HG02938 (cell line): Measurements from ENCODE around the gene CRYGN.

Source experiments
- ATAC-seq: cut with Tn5 transposase; IDR thresholded peaks from one replicate; pipeline ENCODE4 v1.9.1; 2021; ENCODE audit warnings: mild to moderate bottlenecking, moderate library complexity; ENCODE audit not compliant: unreplicated experiment

The CRYGN gene

DNA sequence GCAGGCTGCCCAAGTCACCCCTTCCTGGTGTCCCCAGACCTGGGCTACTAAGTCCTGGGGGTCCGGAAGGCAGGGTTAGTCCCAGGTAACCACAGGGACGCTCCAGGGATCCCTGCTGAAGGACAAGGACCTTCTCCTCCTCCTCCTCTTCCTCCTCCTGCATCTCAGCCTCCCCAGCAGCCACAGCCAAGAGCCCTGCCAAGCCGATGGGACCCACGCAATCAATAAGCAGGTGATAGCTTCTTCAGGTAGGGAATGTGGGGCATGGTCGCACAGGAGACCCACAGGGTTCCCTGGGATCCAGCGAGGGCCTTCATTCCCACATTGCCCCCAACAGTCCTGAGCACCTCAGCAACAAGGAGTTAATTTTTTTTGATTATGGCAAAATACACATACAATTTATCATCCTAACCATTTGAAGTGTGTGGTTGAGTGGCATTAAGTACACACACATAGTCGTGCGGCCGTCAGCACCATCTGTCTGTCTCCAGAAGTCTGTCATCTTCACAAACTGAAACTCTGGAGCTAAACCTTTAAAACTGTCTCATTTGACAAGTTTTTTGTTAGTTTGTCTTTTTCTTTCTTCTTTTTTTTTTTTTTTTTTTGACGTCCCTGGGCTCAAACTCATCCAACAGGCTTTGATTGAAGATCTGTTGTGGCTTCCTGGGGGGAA lies 12.1 kb downstream of the CRYGN start:
- no peak for ATAC-seq

DNA sequence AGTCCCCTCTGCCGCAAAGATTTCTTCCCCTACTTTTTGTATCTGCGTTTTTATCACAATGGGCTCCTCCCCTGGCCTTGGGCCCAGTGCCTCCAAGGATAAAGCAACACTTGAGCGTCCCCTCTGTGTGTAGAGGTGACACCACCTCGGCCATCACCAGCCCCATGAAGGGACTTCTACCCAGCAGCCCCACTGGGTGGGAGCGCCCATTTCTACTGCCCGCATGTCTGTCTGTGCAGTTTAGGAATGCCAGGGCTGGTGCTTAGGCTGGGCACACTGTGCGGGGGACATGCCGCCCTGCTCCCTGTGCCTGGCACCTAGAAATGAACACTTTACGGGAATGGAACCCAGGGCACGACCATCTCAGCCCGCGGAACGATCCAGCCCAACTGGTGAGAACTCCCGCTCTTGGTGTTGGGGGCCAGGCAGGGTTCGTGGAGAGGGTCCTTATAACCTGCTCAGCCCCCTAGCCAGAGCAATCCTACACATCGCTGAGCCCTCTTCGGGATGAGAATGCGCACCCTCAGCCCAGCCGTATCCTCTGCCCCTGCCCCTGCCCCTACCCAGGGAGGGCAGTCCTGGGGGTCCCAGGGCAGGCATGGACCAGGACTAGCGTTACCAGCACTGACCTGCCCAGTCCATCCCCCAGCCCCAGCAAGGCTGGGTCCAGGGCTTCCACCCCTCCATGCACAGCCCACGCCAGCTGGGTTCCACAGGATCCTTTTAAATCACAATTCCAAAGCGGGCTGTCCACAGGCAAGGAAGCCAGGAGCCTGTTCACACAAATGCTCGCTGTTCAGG lies 12.8 kb downstream of the CRYGN start:
- no peak for ATAC-seq

DNA sequence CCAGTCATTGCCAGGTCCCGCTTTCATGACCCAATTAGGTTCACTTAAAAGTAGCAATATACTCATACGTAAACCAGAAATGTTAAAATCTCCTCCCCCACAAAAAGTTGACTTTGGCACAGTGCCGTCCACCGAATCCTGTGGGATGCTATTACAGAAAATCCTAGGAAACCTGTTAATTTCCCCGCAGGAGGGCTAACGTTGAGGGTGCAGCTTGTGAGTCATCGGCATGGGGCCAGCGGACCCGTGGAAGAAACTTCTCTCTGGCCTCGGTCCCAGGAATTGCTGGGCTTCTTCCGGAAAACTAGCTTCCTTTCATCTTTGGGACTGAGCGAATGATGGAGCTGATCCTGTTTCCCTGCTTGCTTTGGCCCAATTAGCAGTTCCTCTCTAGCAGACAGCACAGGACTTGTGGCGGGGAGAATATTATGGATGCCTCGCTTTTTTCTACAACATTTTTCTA lies 13.5 kb downstream of the CRYGN start:
- no peak for ATAC-seq

DNA sequence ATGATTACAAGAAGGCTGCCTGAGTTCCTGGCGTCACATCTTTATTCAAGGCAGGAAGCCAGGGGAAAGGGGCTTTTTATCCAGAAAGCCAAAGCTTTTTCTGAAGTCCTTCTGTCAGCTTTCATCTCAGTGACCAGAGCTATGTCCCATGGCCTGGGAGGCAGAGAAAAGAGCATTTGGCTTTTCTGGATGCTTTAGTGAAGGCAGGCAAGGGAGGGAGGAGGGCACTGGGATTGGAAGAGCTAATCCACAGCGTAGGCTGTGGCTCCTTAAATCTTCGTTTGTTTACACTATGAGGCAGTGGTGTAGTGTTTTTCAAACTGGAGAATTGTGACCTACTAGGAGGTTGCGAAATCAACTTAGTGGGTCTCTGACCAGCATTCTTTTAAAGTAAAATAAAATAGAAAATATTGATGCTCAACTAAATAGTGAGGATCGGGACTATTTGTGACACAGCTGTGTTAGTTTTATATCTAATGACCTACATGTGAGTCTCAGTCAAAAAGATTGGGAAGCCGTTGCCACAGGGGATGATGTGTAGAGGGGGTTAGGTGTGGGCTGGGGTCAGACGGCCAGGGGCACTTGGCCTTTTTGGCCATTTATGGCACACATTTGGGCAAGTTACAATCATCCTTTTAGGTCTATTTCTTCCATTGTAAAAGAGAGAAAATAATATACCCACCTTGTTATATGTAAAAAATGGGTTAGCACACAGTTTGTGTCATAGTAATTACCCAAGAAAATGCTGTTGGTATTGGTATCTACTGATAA lies 14.1 kb downstream of the CRYGN start:
- no peak for ATAC-seq

DNA sequence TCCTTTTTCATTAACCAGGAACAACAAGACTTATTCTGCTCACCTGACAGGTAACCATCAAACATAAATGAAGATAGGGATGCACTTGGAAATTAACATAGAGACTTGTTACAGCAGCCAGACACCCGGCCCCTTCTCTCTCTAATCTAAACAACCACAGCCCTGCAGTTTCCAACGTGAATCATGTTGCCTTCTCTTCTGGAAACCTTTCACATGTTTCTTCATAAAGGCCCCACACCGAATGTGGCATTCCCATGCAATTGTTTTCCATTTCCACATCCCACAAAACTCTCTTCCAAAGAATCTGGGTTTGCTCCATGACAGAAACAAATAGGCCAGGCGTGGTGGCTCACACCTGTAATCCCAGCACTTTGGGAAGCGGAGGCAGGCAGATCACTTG lies 15.1 kb downstream of the CRYGN start:
- ATAC-seq, result no peak

DNA sequence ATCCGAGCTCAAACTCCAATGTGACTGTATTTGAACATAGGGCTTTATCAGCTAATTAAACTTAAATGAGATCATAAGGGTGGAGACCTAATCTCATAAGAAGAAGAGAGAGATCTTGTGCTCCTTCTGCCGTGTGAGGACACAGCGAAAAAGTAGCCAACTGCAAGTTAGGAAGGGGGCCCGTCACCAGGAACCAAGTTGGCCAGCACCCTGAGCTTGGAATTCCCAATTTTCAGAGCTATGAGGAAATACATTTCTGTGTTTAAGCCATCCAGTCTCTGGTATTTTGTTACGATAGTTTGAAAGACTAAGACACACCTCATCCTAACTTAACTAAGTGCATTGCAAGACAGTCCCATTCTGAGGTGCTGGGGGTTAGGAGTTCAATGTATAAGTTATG lies 16.0 kb downstream of the CRYGN start:
- ATAC-seq, result no peak

DNA sequence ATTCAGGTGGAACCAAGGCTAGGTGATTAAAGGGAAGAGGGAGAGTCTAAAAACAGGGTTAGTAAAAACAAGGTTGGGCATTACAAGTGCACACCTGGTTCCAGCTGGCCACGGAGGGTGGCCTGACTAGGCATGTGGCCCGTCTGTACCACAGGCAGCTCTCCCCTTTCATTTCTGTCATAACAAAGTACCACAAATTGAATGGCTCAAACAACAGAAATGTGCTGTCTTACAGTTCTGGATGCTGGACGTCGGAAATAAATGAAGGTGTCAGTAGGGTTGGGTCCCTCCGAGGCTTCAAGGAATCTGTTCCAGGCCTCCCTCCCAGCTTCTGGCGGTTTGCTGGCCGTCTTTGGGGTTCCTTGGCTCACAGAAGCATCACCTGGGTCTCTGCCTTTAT lies 16.7 kb downstream of the CRYGN start:
- ATAC-seq, result no peak

DNA sequence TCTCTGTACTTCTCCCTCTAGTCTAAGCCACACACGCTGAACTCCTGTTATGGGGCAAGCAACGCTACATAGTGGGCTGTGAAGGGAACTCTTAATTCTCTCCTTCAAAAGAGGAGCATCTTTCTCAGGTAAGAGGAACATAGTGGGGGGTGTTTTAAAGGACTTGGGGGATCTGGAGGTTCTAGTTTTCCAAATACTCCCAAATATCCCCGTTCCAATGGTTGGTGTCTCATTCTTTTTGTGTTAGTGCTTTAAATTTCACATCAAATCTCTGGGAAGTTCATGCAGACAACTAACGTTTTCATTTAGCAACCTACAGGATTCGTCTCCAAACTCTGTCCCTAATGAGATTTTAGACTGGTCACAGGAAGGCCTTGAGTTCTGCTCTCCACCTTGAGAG lies 17.7 kb downstream of the CRYGN start:
- ATAC-seq, result no peak

DNA sequence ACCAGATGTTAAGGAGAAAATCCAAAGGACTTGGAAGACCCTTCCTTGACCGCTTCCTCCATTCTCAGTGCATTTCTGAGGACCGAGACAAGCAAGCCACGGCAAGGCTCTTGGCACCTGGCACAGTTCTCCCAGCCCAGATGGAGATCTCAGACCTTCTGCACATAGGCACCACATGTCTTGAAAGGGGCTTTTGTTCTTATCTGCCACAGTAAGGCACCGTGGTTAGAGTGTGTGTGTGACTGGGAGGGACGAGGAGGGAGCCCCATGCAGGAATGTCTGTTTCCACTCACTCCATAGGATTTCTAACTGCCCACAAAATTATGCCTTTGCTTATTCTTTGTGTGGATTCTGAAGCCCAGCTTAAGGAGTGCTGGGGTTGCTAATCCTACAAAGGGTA lies 19.8 kb downstream of the CRYGN start:
- ATAC-seq, result no peak

DNA sequence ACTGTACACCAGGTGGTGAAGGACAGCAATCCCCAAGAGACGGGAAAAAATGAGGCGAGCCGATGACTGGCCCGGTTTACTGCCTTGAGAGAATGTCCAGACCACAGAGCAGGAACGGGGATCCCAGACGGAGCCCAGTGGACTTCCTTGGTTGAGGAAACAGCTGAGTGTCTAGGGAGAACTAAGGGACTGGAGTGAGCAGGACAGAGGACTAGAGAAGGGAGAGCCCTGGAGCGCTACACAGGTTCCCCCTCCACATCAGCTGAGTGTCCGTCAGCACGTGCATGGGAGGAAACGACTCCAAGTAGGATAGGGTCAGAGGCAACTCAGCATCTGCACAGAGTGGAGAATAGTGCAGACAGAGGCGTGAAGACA lies 23.0 kb downstream of the CRYGN start:
- ATAC-seq, result no peak

DNA sequence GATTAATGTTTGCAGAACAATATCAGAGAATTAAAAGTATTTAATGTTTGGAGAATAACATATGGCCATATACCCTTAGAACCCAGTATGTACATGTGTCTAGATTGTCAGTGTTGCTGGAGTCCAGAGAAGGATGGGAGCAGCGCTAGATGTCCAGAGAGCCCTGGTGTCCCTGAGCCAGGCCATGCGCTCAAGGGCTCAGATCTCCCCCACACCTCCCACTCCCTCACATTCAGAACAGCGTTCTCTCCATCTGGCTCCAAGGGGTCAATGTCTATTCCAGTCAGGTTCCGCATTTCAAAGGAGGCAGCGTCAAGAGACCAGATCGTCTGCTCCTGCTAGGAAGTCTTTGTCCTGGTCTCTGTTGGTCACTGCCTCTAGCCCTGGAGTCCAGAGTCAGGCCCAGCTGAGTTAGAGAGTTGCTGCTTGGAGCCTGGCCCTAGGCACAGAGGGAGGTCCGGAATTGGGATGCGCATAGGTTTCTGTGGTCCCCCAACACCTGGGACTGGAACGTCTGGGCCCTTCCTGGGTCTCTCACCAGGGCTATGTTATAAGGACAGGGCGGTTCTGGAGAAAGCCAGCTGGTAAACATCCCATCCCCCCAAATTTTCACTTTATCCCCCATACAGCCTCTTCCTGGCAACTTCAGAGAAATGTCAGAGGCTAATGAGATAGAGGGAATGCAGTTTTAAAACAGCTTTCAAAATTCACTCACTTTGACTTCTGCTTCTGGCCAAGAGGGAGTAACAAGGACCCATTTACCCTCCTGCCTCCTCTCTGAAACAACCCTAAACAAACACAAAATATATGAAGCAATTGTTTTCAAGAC lies 23.6 kb downstream of the CRYGN start:
- no peak for ATAC-seq

DNA sequence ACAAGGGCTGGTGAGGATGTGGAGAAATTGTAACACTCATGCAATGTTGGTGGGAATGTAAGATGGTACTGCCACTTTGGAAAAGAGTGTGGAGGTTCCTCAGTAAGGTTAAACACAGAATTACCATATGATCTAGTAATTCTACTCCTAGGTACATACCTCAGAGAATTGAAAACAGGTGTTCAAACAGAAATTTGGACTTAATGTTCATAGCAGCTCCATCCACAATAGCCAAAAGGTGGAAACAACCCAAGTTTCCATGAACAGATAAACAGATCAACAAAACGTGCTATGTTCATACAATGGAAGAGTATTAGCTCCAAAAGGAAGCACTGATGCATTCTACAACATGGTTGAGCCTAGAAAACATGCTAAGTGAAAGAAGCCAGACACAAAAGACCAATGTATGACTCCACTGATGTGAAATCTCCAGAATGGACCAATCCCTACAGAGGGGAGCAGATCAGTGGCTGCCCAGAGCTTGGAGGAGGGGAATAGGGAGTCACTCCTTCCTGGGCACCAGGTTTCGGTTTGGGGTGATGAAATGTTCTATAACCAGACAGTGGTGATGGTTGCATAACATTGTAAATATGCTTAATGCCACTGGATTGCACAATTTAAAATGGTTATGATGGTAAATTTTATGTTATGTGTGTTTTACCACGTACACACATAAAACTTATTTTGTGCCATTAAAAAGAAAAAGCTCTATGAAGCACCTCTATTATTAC lies 24.4 kb downstream of the CRYGN start:
- ATAC-seq, result no peak

DNA sequence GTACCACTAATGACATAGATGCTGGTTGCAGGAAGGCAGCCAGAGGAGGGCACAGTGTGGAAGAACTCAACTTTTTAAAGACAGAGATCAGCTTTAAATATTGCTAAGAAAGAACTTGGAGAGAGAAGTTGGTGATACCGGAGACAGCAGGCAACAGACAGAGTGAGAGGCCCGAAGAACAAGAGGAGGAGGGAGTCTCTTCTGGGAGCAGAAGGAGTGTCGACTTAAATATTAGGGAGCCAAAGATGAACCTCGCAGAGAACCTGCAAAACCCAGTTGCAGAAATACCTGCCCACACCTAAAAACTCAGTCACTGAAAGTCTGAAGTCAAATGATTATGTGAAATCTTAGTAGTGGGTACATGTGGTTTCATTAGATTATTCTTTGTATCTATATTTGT lies 26.7 kb downstream of the CRYGN start:
- no peak for ATAC-seq

DNA sequence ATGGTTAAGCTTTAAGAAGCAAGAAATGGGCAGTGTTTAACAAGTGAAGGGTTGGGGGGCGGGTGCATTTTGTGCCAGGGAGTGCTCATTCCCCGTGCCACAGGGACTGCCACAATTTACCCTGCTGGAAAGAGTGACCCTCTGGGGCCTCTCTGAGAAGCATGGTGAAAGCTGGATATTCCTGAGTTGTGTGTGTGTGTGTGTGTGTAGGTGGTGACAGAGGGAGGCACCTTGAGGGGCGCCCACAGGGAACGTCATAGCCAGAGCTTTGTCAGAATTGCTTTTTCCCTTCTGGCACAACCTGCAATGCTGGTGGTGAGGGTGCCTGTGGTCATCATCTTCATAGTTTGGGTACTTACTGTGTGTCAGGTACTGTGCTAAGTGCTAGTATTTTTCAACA lies 27.6 kb downstream of the CRYGN start:
- ATAC-seq, result no peak

DNA sequence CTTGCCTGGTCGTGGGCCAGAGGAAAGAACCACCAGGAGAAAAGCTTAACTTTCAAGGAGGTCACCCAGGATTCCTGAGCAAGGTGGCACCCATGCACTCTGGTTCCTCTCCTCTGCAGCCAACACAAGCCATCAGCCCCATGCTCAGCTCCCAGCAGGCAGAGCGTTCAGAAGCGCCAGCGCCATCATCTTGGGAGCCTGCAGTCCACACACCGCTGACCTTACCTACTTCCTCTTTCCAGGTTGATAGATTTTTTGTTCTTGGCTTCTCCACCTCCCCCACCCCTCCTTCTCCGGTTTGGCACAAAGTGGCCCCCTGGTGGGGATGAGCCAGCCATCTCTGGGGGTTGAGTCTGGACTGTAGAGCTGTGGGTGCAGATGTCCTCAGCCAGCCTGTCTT lies 28.4 kb downstream of the CRYGN start:
- ATAC-seq, result no peak

DNA sequence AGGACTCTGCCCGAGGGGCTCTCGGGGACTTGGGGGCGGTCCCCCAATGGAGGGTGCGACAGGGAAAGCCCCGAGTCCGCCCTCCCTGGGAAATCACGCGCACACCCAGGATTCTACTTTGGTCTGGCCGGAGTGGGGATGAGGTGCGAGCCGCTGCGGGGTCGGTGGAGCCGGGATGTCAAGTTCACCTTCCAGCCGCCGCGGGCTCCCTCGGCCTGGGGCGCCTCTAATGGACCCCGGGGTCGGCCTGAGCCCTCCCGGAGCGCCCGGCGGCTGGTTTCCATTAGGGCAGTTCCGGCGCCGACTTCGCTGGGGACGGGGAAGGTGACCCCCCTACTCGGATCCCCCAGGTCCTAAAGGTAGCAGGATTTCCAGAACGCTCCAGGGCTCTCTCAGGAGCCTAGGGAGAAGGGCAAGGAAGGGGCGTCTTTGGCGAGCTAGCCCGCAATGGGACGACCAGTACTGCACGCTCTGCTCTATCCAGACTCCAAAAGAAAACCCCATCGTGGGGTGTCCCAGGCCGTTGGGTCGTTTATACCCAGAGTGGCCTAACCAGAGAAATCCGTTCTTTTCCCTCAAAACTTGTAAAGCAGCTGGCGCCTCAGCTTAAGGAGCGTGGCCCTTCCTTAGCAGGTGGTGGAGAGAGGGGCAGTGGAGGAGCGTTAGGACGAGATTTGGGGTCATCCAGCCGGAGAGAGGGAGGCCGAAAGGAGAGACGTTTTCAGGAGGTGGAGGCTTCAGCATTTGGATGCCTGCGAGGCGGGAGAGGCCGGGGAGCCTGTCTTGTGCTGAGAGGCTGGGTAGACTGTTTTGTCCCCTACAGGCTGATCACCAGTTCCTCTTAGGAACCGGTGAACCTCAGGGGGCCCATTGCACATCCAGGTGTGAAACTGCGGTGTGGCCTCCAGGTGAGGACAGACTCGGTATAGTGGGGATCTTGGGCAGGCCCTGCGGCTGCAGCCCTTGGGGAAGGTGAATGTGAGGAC lies 29.2 kb downstream of the CRYGN start:
- ATAC-seq, result no peak

DNA sequence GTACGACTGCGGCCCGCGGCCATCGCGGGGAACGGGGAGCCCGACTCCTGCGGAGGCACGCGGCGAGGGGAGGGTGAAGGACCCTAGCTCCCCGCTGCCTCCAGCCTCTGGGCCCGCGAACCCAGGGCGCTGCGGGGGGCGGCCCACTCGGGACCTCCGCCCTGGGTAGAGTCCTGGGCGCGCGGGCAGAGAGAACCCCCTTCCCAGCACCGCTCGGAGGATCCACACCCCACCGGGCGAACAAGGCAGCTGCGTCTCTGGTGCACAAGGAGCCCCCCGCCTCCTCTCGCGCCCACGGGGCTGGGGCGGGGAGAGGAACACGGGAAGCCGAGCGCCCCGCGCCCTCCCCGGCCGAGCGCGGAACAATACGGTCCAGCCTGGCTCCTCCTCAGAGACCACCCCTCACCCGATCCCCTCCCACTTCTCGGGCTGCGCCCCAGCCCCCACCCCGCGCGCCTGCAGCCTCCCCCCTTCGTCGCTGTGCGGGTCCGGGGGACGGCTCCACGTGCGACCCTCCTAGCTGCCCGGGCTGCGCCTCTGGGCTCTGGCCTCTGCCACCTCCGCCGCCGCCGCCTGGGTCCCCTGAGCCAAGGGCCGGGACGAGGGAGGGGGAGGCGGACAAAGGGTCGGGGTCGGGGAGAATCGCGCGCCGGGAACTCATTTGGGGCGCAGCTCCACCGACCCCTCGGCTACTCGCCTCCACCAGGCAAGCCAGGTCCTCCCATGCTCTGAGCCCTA lies 30.1 kb downstream of the CRYGN start, which contains the start of gene WDR86:
Gene WDR86, minus strand, starts transcription at position 372 of the 738 bp plus-strand sequence. CDS start 449 bp downstream, outside the sequence.
- ATAC-seq, result no peak
